Activated effector memory CD4-positive, alpha-beta T cell treated with Interleukin-2 at 50 U/mL for 16 hours (primary cell): ENCODE results near the gene LRRC4C.

Experiments used
- DNase-seq: peaks from one replicate; pipeline ENCODE4 v3.0.0-alpha.2; 2020

Gene LRRC4C

DNA sequence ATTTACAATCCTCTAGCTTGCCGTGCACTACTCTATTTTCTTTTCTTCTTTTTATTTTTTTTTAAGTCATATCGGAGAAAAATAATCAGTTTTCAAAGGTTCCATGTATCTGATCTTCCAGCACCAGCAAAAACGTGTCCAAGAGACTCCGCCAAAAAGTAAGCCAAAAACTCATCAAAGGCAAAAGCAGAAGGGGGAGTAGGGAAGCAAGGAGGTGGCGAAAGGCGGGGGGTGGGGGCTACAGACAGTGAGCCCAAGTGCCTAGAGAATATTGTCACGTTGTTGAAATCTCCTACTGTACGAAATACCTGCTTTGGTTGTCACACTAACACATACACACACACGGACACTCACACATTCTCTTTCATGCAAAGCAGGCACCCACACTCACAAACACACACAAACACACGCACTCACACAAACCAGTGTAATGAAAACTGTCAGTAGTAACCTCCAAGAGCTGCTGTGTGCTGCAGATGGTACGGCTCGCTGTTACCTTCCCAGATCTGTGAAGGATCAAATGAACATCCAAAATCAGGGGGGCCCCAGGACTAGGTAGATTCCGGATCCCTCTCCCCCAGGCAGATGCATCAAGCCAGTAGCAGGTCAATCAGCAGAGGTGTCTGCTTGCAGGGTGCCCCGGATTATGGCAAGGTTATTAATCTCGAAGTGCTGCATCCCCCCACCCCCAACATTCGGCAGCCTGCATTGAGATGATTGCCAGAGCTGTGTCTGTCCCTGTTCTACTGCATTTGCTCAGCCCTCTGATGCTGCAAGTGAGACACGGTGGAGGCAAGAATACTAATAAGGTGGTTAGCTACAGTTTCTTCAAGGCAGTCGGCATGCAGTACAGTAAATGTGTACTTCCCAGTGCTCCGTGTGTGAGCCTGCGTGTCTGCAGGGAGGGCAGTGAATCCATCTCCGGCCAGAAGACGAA lies at the start of gene LRRC4C:
LRRC4C (minus strand) TSS at position 188 of the 937 bp plus-strand sequence.
- DNase-seq = no peak

DNA sequence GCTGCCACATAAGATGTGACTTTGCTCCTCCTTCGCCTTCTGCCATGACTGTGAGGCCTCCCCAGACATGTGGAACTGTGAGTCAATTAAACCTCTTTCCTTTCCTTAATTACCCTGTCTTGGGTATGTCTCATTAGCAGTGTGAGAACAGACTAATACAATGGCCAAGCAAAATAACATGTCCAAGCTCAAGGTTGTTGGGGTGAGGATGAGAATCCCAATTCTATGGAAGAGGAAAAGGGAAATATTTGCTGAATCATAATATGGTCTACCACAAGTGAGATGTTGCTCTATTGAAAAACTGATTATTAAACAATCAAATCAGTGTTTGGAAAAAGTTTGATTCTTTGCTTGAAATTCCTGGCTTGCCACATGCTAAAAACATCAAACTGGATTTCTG lies 48.7 kb upstream of the LRRC4C start:
- no peak for DNase-seq

DNA sequence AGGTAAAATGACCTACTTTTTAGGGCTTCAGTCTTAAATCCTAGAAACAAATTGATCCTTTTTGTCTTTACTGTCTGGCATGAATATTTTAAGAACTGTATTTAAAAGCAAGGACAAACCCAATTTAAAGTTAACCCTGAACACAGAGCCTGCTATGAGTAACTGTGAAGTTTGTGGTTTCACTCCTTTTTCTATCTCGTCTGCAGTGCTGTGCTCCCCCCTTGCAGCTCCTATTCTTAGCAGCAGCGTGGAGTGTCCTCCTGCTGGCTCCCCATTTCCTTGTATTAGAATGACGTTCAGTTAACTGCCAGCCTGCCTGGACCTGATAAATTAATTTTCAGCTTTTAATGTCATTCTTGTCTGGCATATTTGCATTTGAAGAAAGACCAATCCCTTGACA lies 40.0 kb upstream of the LRRC4C start:
- DNase-seq = no peak

DNA sequence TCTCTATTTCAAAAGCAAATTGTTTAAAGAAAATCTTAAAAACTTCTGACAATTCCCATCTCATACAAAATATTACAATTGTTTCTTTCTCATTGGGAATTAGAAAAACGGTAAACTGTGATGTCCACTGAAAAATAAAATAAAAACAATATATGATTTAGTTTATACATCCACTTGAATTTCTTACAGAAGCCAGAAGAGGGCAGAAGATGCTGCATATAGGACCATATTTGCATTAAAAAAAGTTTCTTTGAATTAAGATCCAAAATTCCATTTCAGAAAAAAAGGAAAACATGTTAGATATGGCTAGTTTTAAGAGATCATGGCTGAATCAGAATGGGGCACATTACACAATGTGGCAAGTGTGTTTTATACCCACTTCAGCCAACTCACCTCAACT lies 39.3 kb upstream of the LRRC4C start:
- no peak for DNase-seq

DNA sequence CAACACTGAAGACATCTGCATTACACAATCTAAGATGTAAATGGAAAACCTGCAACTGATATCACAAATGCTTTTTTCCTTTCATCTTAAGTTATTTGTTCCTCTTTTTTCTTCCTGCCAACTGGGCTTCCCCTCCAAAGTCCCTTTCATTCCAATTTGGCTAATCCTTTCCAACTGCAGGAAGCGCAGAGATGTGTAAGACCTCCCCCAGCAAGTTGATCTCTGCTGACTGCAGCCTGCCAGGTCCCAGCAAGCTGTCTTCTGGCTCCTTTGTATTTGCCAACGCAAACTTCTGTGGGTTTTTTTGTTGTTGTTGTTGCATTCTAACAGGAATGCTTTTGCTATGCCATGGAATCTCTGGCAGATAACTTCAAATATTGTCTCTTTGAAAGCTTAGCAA lies 38.5 kb upstream of the LRRC4C start:
- DNase-seq = no peak

DNA sequence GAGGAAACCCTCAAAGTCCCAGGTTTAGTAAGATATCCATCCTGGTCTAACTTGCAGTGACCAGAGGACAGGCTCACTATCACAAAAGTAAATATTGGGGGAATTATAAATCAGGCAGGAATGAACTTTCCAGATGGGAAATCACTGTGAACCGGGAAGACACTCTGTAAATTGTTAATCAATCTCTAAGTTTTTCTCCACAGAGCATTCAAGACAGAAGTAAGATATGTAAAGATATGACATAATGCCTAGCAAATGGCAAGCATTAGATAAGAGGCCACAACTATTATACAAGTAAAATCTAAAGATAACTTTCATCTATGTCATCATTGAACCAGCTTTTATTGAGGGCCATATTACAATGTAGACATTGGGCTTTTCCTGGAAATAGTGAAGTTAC lies 35.3 kb upstream of the LRRC4C start:
- no peak for DNase-seq

DNA sequence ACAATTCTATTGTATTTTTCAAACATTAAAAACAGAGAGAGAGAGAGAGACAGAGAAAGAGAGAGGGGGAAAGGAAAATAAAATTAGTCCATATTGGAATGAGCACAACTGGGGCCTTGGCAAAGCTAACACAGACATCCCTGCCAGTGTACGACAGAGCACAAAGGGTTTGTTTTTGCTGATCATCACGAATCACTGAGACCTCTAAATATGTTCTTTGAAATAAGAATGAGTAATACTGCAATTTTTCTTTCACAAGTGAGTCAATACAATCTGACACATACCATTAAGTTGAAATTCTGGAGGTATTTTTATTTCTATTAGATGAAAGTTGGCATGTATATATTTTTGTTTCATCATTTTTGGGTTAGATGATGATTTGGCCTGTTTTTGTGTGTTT lies 27.0 kb upstream of the LRRC4C start:
- no peak for DNase-seq

DNA sequence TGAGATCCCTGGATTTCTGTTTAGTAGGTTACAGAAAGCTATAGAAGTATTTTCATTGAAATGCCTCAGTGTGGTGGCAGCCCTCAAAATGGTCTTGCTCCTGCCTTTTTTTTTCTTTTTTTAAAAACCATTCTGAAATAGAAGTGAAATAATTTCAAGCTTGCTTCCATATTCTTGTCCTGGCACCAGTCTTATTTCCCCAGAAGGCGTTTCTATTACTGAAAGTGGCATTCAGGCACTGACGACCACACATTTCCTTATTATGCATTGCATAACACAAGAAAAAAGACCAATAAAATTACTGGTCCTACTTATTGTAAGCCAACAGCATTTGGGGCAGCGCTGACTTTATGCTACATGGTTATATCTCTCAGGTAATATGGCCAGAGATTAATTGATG lies 24.5 kb upstream of the LRRC4C start:
- DNase-seq = no peak

DNA sequence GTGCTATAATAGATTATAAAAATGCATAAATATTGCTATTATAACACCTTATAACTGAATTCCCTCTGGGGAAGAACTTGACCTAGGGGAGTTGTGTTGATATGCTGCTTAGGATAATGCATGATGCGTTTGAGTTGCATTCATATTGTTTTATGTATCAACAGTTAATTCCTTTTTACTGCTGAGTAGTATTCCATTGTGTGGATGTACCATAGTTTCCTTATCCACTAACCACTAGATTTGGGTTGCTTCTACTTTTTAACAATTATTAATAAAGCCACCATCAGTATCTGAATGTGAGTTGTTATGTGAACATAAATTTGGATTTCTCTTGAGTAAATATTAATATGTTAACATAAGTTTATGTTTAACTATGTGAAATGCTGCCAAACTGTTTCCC lies 19.7 kb upstream of the LRRC4C start:
- DNase-seq = no peak

DNA sequence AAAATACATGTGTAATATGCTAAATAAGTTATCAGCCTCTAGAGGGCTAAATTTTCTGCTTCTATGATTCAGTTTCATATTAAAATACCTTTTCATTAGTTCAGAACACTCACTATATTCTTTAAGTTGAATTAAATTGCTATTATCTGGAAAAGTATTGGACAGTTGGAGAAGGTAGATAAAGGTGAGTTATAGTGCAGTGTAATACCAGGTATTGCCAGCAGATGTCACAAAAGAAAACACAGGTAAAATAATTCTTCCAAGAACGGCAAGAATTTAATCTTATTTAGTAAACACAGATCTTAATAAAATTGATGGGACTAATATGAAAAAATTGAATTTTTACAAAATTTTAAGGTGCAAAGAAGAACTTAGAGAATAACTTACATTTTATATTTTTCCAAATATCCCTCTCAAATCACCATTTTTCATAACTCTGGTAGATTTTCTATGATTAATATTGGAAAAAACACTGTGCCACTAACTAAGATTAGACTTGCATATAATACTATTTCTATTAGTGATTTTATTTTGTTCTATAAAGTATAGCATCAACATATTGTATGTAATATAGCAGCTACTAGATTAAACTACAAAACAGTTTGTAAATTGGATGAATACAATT lies 1.7 kb upstream of the LRRC4C start:
- no peak for DNase-seq

DNA sequence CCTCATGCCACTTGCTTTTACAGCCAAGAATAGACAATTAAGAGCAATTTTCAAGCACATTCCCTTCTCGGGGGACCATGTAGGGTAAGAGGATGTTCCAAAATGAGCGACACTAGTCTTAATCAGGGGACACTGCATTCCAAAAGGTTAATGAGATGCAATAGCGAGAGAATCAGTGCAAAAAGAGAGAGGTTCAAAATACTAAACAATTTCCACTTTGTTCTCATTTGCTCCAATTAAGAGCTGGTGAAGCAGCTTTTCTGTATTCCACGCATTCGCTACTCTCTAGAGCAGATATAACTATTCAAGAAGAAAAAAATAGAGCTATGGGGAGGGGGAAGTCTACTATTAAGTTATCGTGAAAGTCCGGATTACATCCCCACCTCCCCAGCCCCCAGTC lies 811 bp downstream of the LRRC4C start:
- DNase-seq = no peak

DNA sequence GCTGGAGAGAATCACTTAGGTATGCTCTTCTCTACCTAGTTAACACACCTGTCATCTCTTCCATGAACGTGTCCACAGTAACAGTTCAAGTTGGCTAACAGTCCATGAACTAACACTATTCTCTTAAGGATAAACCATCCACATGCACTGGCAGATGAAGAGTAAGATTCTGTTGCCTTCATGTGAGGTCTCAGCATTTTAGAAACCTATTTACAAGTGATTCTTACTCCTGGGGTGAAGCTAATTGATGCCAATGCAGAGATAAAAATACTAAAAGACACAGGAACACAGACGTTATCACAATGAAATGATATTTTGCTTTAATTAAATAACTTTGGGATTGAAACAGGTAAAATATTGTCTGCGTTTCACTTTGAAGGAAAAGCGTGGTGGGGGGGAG lies 1.3 kb downstream of the LRRC4C start:
- no peak for DNase-seq

DNA sequence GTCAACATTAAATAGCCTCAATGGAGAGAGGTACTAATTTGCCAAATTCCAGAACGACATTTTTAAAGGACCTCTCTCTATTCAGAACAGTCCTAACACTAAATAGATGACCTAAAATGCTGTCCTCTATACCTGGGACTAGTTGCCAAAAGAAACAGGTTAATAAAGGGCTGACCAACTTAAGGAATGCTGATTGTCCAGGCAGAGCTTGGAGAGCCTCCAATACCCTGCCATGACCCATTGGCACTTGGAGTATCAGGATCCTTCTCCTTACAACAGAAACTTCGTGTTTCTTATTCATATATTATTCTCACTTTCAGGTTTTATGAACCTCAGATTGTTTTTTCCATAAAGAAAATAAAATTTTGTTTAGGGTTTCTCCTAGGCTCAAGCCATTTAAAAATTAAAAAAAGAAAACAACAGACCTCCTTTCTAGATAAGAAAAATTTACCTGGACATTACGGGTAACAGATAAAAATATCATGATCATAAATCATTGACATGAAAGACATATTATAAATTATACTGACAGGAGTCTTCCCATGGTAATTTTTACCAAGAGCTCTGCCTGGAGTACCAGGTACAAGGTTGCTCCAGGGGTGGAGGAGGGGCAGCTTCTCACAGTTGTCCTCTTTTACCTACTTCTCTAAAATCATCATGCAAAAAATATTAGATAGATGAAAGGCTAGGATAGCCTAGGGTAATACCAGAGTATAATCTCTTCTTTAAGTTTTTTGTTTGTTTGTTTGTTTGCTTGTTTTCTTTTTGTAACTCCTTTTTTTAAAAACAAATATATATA lies 2.0 kb downstream of the LRRC4C start:
- DNase-seq = no peak

DNA sequence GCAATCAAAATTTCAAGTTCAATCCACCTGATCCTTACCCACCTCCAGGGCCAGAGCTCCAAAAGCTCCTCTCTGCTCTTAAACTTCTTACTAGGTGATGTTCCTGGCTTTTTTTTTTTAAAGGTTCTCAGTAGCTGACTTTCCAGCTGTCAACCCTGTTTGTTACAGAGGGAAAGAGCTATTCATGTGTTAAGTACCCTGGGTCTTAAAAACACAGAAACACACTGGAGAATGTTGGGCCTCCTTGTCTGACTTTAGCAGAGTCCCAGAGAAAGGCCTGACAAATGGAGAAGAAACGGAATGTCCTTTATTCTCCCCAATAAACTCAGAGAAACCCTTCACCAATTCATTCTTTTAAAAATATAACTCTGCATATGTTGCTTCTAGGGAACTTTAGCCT lies 3.2 kb downstream of the LRRC4C start:
- no peak for DNase-seq

DNA sequence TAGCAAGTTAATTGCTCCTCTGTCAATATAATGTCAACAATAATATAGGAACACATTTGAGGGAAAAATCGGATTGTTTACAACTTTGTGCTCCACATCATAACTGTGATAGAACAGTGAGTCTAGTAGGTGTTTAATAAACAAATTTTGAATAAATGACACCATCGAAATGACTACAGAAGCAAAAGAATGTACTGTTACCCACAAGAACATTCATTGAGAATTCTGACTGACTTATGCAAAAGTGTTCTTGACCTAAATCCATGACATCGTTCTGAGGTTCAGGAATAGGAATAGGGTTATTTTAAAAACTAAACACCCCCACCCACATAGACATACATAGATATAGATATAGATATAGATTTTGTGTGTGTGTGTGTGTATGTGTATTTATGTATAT lies 8.4 kb downstream of the LRRC4C start:
- DNase-seq = no peak

DNA sequence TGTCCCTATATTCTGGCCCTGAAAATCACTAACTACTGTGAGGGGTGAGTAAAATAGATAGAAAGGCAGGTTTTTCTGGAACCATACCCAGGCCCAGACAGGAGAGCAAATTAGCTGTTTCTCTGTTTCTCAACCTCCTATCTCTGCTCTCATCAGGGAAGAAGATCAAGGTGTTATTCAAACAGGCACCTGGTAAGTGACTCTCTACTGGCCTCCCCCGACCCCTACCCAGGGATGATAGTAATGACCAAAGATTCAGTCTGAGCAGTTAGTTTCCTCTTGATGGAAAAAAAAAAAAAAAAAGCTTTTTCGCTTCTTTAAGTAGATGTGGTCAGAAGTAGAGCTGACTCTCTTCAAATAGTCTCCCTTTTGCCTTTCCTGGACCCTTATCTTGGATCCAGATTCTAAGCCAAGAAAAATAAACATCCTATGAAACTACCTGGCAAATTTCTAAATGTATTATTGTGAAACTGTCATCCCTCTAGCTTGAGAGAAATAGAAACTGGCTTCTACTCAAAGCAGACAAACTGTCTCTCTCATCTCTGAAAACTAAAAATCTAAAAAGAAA lies 9.9 kb downstream of the LRRC4C start:
- DNase-seq = no peak

DNA sequence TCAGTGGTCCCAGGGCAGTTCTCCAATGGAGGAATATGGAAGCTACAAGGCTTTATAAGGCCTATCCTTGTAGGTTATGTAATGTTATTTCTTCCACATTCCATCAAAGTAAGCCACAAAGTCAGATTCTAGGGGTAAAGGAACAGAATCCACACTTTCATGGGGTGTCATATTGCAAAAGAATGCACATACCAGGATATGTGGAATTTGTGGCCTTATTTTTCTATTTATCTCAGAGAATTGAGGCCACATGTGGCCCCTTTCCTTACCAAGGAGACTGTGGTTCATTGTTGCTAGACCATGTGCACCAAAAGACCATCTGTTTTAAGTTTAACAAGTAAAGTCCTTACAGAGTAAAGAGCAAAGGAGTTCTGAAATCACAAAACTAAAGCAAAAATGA lies 12.9 kb downstream of the LRRC4C start:
- DNase-seq = no peak

DNA sequence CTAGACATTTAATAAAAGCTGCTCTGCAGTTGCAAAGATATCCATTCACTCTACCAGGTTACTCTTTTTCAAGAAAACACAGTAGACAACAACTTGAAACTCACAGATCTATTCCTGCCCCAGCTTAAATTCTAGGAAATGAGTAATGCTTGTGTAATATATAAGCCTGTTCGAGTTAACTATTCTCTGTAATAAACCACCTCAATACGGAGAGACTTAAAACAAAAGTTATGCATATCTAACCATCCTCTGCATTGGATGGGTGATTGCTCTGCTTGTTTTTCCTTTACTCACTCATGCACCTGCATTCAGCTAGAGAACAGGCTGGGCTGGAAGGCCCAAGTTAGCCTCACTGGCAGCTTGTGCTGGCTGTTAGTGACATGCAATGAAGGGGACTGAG lies 13.3 kb downstream of the LRRC4C start:
- no peak for DNase-seq

DNA sequence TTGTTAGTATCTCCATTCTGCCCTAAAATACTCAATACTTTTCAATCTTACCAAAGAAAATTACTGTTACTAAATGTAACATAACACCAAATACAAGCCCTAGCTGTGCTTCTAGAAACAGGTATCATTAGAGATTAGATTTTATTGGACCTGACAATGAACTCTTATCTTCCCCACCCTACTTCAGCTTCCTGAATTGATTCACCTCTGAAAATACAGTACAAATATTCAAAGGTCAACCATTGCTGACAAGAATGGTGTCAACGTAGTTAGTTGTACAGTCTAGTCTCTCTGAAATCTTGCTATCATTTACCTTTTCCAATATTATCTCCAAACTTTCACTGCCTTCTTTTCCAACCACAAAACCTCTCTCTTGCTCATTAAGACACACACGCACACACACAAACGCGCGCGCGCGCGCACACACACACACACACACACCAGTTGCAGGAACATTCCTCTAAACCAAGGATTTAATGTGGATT lies 22.4 kb downstream of the LRRC4C start:
- DNase-seq = no peak

DNA sequence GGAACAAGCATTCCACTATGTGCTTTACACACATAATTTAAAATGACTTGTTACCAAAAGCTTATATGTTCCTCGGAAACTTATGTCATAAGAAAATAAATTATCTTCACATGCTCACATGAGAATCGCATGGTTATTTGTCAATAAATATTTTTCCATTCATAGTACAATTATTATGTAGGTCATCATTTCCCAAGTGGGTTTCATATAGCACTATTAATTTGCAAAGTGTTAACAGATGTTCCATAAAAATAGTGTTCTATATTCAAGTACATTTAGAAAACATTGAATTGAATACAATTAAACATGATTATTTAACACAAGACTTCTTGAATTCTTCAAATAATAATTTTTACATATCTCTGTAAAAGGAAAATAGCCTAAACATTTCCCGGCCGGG lies 23.9 kb downstream of the LRRC4C start:
- no peak for DNase-seq

DNA sequence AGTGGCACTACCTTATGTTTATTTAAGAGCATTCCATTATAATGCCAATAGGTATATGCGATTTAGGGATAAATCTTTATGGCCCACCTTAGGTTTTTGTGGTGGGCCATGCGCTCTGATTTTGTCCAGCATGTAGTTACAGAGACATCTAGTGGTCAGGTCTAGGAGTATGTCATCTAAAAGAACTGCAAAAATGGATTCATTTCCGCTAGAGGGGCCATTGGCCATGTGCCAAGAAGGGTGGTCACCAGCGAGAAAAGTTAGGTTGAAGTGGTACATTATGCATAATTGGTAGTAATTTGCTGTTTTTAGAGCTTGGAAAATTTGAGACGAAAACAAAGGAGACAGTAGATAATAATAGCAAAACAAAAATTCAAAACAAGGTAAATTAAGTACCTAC lies 27.7 kb downstream of the LRRC4C start:
- DNase-seq = no peak

DNA sequence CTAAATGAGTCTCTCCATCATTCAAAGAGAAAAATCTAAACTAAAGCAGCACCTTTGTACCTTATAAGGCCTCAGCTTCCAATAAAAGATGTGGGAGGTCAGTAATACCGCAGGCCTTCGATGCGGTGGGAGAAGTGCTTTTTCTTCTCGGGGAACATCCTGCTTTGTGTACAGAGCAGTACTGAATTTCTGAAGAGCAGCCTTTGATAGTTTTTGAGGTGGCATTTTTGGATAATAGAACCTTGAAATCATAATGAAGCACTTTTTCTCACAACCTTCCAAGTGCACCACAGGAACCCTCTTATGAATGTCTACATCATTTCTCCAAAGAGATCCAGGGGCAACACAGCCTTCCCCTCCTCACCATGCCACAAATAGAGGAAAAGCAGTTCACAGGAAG lies 39.6 kb downstream of the LRRC4C start:
- DNase-seq = no peak

DNA sequence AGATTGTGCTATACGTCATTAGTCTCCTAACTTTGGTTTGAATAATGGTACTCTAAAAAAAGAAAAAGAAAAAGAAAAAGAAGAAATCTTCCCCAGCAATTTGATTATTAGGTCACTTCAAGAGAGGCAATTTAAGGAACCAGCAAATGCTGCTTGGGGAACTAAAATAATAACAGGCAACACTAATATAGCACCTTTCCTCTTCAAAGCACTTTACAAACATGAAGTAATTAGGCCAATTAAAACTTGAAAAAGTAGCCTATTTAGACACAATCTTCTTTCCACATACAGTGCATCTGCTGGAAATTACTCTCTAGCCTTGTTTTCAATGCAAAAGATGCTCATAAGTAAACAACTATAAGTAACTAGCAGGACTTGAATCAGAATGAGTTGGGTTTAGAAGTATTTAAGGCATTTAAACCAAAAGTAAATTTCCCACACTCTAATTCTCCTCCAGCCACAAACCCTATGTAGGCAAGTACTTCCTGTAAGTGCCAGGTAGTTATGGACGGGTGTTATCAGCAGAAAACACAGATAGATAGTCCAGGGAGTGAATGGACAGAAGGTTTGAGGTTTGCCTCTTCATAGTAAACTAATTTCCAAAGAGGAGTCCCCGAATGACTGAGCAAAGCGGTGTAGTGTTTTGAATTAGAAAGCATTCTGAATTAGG lies 44.5 kb downstream of the LRRC4C start:
- DNase-seq = no peak
